NOMO-1 treated with DMSO at 0.1 percent for 48 hours (cell line): Measurements from ENCODE around the gene PCP4.

Experiments
- DNase-seq: peaks from one replicate; lab custom pipeline; 2025; ENCODE audit not compliant: unreplicated experiment; lab: John Stamatoyannopoulos, UW

PCP4 gene

GRCh38 chr21:39915881-39916280, 48.6 kb downstream of the PCP4 start:
- DNase-seq: no peak

GRCh38 chr21:39918558-39918957, 51.3 kb downstream of the PCP4 start:
- no peak for DNase-seq

GRCh38 chr21:39923476-39923875, 56.2 kb downstream of the PCP4 start:
- DNase-seq: no peak

GRCh38 chr21:39924577-39925308, 57.5 kb downstream of the PCP4 start:
- no peak for DNase-seq

GRCh38 chr21:39927304-39927886, 60.2 kb downstream of the PCP4 start:
- DNase-seq: no peak

- DNase-seq: no peak
Measured at GRCh38 chr21:39932335-39932734, 65.1 kb downstream of the PCP4 start.

GRCh38 chr21:39934895-39935294, 67.7 kb downstream of the PCP4 start:
- no peak for DNase-seq

GRCh38 chr21:39935716-39936115, 68.5 kb downstream of the PCP4 start:
- DNase-seq: no peak

- DNase-seq: no peak
Measured at GRCh38 chr21:39938086-39938625, 70.9 kb downstream of the PCP4 start.

GRCh38 chr21:39946199-39946598, 79.0 kb downstream of the PCP4 start:
- no peak for DNase-seq

- DNase-seq: no peak
Measured at GRCh38 chr21:39947031-39947430, 79.8 kb downstream of the PCP4 start.

- no peak for DNase-seq
Measured at GRCh38 chr21:39951183-39952101, 84.2 kb downstream of the PCP4 start.

GRCh38 chr21:39952265-39952664, 85.0 kb downstream of the PCP4 start:
- no peak for DNase-seq

GRCh38 chr21:39954570-39954969, 87.3 kb downstream of the PCP4 start:
- no peak for DNase-seq

- no peak for DNase-seq
Measured at GRCh38 chr21:39955326-39955725, 88.1 kb downstream of the PCP4 start.

- DNase-seq: no peak
Measured at GRCh38 chr21:39956586-39956985, 89.3 kb downstream of the PCP4 start.

GRCh38 chr21:39958731-39959130, 91.5 kb downstream of the PCP4 start:
- no peak for DNase-seq

- no peak for DNase-seq
Measured at GRCh38 chr21:39961251-39961650, 94.0 kb downstream of the PCP4 start.

- no peak for DNase-seq
Measured at GRCh38 chr21:39965026-39965425, 97.8 kb downstream of the PCP4 start.

- no peak for DNase-seq
Measured at GRCh38 chr21:39966786-39967185, 99.5 kb downstream of the PCP4 start.

- DNase-seq: no peak
Measured at GRCh38 chr21:39968010-39968409, 100.8 kb downstream of the PCP4 start.
